HuH-7.5 (cell line): ENCODE measurements around the gene DOCK2.

Source experiments
- DNase-seq: peaks from one replicate; pipeline ENCODE4 v3.0.0; 2011; ENCODE audit warnings: low spot score

DOCK2 gene

GRCh38 chr5:169989365-169989764, 352.3 kb downstream of the DOCK2 start:
- DNase-seq = no peak

GRCh38 chr5:169991115-169991869, 354.2 kb downstream of the DOCK2 start:
- DNase-seq = no peak

- DNase-seq = no peak
Observed at GRCh38 chr5:169992789-169993484, 355.9 kb downstream of the DOCK2 start.

GRCh38 chr5:169993485-169993790, 356.4 kb downstream of the DOCK2 start:
- DNase-seq = no peak

GRCh38 chr5:169997798-169998197, 360.7 kb downstream of the DOCK2 start:
- DNase-seq = no peak

- DNase-seq = no peak
Observed at GRCh38 chr5:169999621-170000020, 362.5 kb downstream of the DOCK2 start.

- DNase-seq = no peak
Observed at GRCh38 chr5:170000155-170000554, 363.1 kb downstream of the DOCK2 start.

- no peak for DNase-seq
Observed at GRCh38 chr5:170006021-170006420, 368.9 kb downstream of the DOCK2 start.

- DNase-seq = no peak
Observed at GRCh38 chr5:170008376-170008775, 371.3 kb downstream of the DOCK2 start.

GRCh38 chr5:170010595-170010994, 373.5 kb downstream of the DOCK2 start:
- DNase-seq = no peak

GRCh38 chr5:170011751-170012150, 374.7 kb downstream of the DOCK2 start:
- DNase-seq = no peak

- DNase-seq = no peak
Observed at GRCh38 chr5:170012622-170013021, 375.5 kb downstream of the DOCK2 start.

GRCh38 chr5:170020423-170020822, 383.3 kb downstream of the DOCK2 start:
- no peak for DNase-seq

- no peak for DNase-seq
Observed at GRCh38 chr5:170021506-170021905, 384.4 kb downstream of the DOCK2 start.

- no peak for DNase-seq
Observed at GRCh38 chr5:170025853-170026252, 388.8 kb downstream of the DOCK2 start.

- DNase-seq = no peak
Observed at GRCh38 chr5:170028124-170028523, 391.0 kb downstream of the DOCK2 start.

- DNase-seq = no peak
Observed at GRCh38 chr5:170034231-170034630, 397.2 kb downstream of the DOCK2 start.

- no peak for DNase-seq
Observed at GRCh38 chr5:170038241-170038640, 401.2 kb downstream of the DOCK2 start.

- no peak for DNase-seq
Observed at GRCh38 chr5:170039830-170040229, 402.8 kb downstream of the DOCK2 start.

GRCh38 chr5:170046241-170046640, 409.2 kb downstream of the DOCK2 start:
- no peak for DNase-seq

GRCh38 chr5:170049713-170050112, 412.6 kb downstream of the DOCK2 start:
- DNase-seq = no peak

- DNase-seq = no peak
Observed at GRCh38 chr5:170053896-170054295, 416.8 kb downstream of the DOCK2 start.

- no peak for DNase-seq
Observed at GRCh38 chr5:170055606-170056005, 418.5 kb downstream of the DOCK2 start.
